Measurements from ENCODE around the gene SPTBN4. TPM values are rescaled to one million over a fixed set of nuclear protein-coding genes. Genes with fewer than 3 reads are reported as not detected.

The SPTBN4 gene
- total RNA-seq, 4 donors from 2014 or later = 1.4 to 5.1 (median 2.3) TPM

- no peak for TF ChIP-seq CTCF (IDR thresholded peaks at IDR 0.05; ENCODE audit: low read depth)
Measured at GRCh38 chr19:40585241-40585981, 118.6 kb downstream of the SPTBN4 start.

GRCh38 chr19:40585982-40586422 lies 119.2 kb downstream of the SPTBN4 start:
- TF ChIP-seq CTCF (IDR thresholded peaks at IDR 0.05; ENCODE audit: low read depth) = no peak

GRCh38 chr19:40586611-40587010 lies 119.8 kb downstream of the SPTBN4 start:
- no peak for TF ChIP-seq CTCF (IDR thresholded peaks at IDR 0.05; ENCODE audit: low read depth)

GRCh38 chr19:40588110-40588854 lies 121.5 kb downstream of the SPTBN4 start:
- TF ChIP-seq CTCF (IDR thresholded peaks at IDR 0.05; ENCODE audit: low read depth) = no peak

- TF ChIP-seq CTCF (IDR thresholded peaks at IDR 0.05; ENCODE audit: low read depth) = no peak
Measured at GRCh38 chr19:40588926-40589569, 122.2 kb downstream of the SPTBN4 start.

GRCh38 chr19:40589591-40590429 lies 123.0 kb downstream of the SPTBN4 start:
- TF ChIP-seq CTCF (IDR thresholded peaks at IDR 0.05; ENCODE audit: low read depth) = no peak

Measured in subcutaneous adipose tissue (tissue), 4 donors.